DOHH2 (cell line): ENCODE results near the gene SEC14L1.

Experiments used
- H3F3A ChIP-seq: fragments of 200-600 bp; sonication (generic), shearing (Covaris generic); 2 replicates; pipeline ENCODE4 v1.6.0; 2016; ENCODE audit warnings: antibody characterized with exemption, mild to moderate bottlenecking; ENCODE audit not compliant: control insufficient read depth, insufficient read depth
- H3K27ac ChIP-seq: fragments of 200-600 bp; sonication (generic); 2 replicates; pipeline ENCODE4 v1.5.1; 2014; ENCODE audit warnings: low read depth, mild to moderate bottlenecking, low read length, moderate library complexity
- H3K27me3 ChIP-seq: fragments of 200-600 bp; sonication (generic); 2 replicates; pipeline ENCODE4 v1.6.1; 2014; ENCODE audit warnings: mild to moderate bottlenecking, low read length, mixed read lengths; ENCODE audit not compliant: control insufficient read depth
- H3K36me3 ChIP-seq: fragments of 200-600 bp; sonication (generic); 2 replicates; pipeline ENCODE4 v1.6.1; 2014; ENCODE audit warnings: mild to moderate bottlenecking, low read length, moderate library complexity, mixed read lengths; ENCODE audit not compliant: control insufficient read depth
- H3K4me1 ChIP-seq: fragments of 200-600 bp; sonication (generic); 2 replicates; pipeline ENCODE4 v1.6.1; 2014; ENCODE audit warnings: mild to moderate bottlenecking, low read length, mixed read lengths; ENCODE audit not compliant: control insufficient read depth
- H3K4me2 ChIP-seq: fragments of 200-600 bp; sonication (generic); 2 replicates; pipeline ENCODE4 v1.6.0; 2014; ENCODE audit warnings: mild to moderate bottlenecking, low read length, moderate library complexity
- H3K4me3 ChIP-seq: fragments of 200-600 bp; sonication (generic); 2 replicates; pipeline ENCODE4 v1.5.1; 2014; ENCODE audit warnings: mild to moderate bottlenecking, low read length, mixed read lengths
- H3K79me2 ChIP-seq: fragments of 200-600 bp; sonication (generic); 2 replicates; pipeline ENCODE4 v1.6.1; 2014; ENCODE audit warnings: mild to moderate bottlenecking, low read length, mixed read lengths; ENCODE audit not compliant: control insufficient read depth
- H3K9me2 ChIP-seq: fragments of 200-600 bp; sonication (generic); replicated peaks from 2 replicates; pipeline ENCODE4 v1.6.1; 2014; ENCODE audit warnings: mild to moderate bottlenecking, low read length, mixed read lengths; ENCODE audit not compliant: control insufficient read depth
- H3K9me3 ChIP-seq: fragments of 200-600 bp; sonication (generic); 2 replicates; pipeline ENCODE4 v1.6.1; 2014; ENCODE audit warnings: antibody characterized with exemption, low read length, mixed read lengths; ENCODE audit not compliant: control insufficient read depth, insufficient read depth
- H4K20me1 ChIP-seq: fragments of 200-600 bp; sonication (generic); 2 replicates; pipeline ENCODE4 v1.6.0; 2014; ENCODE audit warnings: low read depth, mild to moderate bottlenecking, antibody characterized with exemption, low read length, moderate library complexity; ENCODE audit not compliant: control insufficient read depth, insufficient read depth
- CTCF ChIP-seq: fragments of 200-600 bp; sonication (generic); IDR thresholded peaks from one replicate; pipeline ENCODE4 v1.5.1; 2014; ENCODE audit warnings: antibody characterized with exemption, mild to moderate bottlenecking, low read depth, low read length; ENCODE audit not compliant: poor library complexity, severe bottlenecking
- EZH2phosphoT487 ChIP-seq: fragments of 200-600 bp; sonication (generic); IDR thresholded peaks from 2 replicates; pipeline ENCODE4 v1.6.1; 2017; ENCODE audit warnings: borderline replicate concordance, mild to moderate bottlenecking, antibody characterized with exemption, low read length, moderate library complexity, mixed read lengths

The SEC14L1 gene

GRCh38 chr17:77245162-77245926 lies 104.6 kb downstream of the SEC14L1 start:
- Histone ChIP-seq H3K4me1 (peaks cover 28% of the 10 kb centered on the region), H3K27me3 (peaks cover 27% of the 10 kb centered on the region), H4K20me1 (no peaks in the 10 kb centered on the region), H3K36me3 (no peaks in the 10 kb centered on the region), H3K79me2 (no peaks in the 10 kb centered on the region), H3K9me2 (no peaks in the 10 kb centered on the region), H3F3A (peaks cover 4% of the 10 kb centered on the region; the same call in 1 of the 2 replicates), H3K27ac (no peak overlapping the region), H3K9me3 (no peaks in the 10 kb centered on the region), H3K4me2 (peak overlapping the region; percentile 32), H3K4me3 (0 out of 2 replicates have a peak overlapping the region, but pooled peaks have one; percentile 11)
- TF ChIP-seq EZH2phosphoT487: no peak
- TF ChIP-seq CTCF: no peak

GRCh38 chr17:77246110-77247047 lies 105.6 kb downstream of the SEC14L1 start:
- TF ChIP-seq CTCF: no peak
- no peak overlapping the region for H3K27ac ChIP-seq
- peaks cover 30% of the 10 kb centered on the region for H3K27me3 ChIP-seq
- no peaks in the 10 kb centered on the region for H3K36me3 ChIP-seq
- peak overlapping the region; percentile 98 for H3K4me2 ChIP-seq
- H3K9me2 ChIP-seq: no peaks in the 10 kb centered on the region
- peaks cover 4% of the 10 kb centered on the region; the same call in 1 of the 2 replicates for H3F3A ChIP-seq
- H3K79me2 ChIP-seq: no peaks in the 10 kb centered on the region
- H4K20me1 ChIP-seq: no peaks in the 10 kb centered on the region
- H3K4me1 ChIP-seq: peaks cover 28% of the 10 kb centered on the region
- no peaks in the 10 kb centered on the region for H3K9me3 ChIP-seq
- H3K4me3 ChIP-seq: peak overlapping the region; percentile 71

GRCh38 chr17:77247048-77247541 lies 106.3 kb downstream of the SEC14L1 start:
- Histone ChIP-seq H3K27me3 (peaks cover 35% of the 10 kb centered on the region), H3K4me2 (peak overlapping the region; percentile 98), H3K4me3 (peak overlapping the region; percentile 71), H3K79me2 (no peaks in the 10 kb centered on the region), H4K20me1 (no peaks in the 10 kb centered on the region), H3K4me1 (peaks cover 28% of the 10 kb centered on the region), H3K27ac (no peak overlapping the region), H3K9me2 (no peaks in the 10 kb centered on the region), H3F3A (peaks cover 4% of the 10 kb centered on the region; the same call in 1 of the 2 replicates), H3K36me3 (no peaks in the 10 kb centered on the region), H3K9me3 (no peaks in the 10 kb centered on the region)
- TF ChIP-seq CTCF: peak; percentile 86
- TF ChIP-seq EZH2phosphoT487: no peak
